PC-3 (cell line): ENCODE data around the gene AGBL1. TPM values are rescaled to one million over a fixed set of nuclear protein-coding genes. Genes with fewer than 3 reads are reported as not detected.

Experiments
- ATAC-seq: fragments of 200-7000 bp; cut with Tn5 transposase; 2 replicates; pipeline ENCODE4 v1.9.1; 2020; ENCODE audit warnings: mild to moderate bottlenecking, moderate library complexity
- Bru-seq: library from RNA; stranded (reverse); fragments of 400-500 nt; gene quantifications from one replicate; lab custom pipeline; 2021; lab: Mats Ljungman, UMichigan
- BruChase-seq, 2 experiments: library from RNA; stranded (reverse); fragments of 400-500 nt; gene quantifications; one replicate each; lab custom pipeline; 2021; lab: Mats Ljungman, UMichigan
- BruUV-seq: library from RNA; stranded (reverse); fragments of 400-500 nt; replicated peaks from 2 replicates; lab custom pipeline; 2021; lab: Mats Ljungman, UMichigan
- CTCF ChIA-PET: fragments of 300-600 bp; sonication (Branson Sonifier 250); formaldehyde crosslinking; loops from one replicate; lab custom pipeline; 2022; ENCODE audit warnings: antibody characterized with exemption; lab: Charles Lee
- POLR2A ChIA-PET: fragments of 300-600 bp; sonication (Branson Sonifier 250); formaldehyde crosslinking; loops from one replicate; lab custom pipeline; 2022; ENCODE audit warnings: antibody characterized with exemption; ENCODE audit not compliant: unreplicated experiment; lab: Charles Lee
- DNase-seq: peaks from one replicate; pipeline ENCODE4 v3.0.0-alpha.2; 2015
- H2AFZ ChIP-seq: fragments of 300-600 bp; sonication (generic); 2 replicates; pipeline ENCODE4 v1.6.0; 2016; ENCODE audit warnings: antibody characterized with exemption, low read length
- H3F3A ChIP-seq: fragments of 300-600 bp; sonication (generic); one replicate; pipeline ENCODE4 v1.6.0; 2017; ENCODE audit warnings: antibody characterized with exemption, low read length, control low read depth, mild to moderate bottlenecking; ENCODE audit not compliant: unreplicated experiment
- H3K27ac ChIP-seq: fragments of 300-600 bp; sonication (generic); 2 replicates; pipeline ENCODE4 v1.5.1; 2016; ENCODE audit warnings: mild to moderate bottlenecking, low read length
- H3K27me3 ChIP-seq: fragments of 300-600 bp; sonication (generic); 2 replicates; pipeline ENCODE4 v1.6.1; 2016; ENCODE audit warnings: low read length, mixed read lengths
- H3K36me3 ChIP-seq: fragments of 300-600 bp; sonication (generic); 2 replicates; pipeline ENCODE4 v1.6.1; 2016; ENCODE audit warnings: low read depth, mixed run types, low read length, mixed read lengths
- H3K4me1 ChIP-seq: fragments of 300-600 bp; sonication (generic); 2 replicates; pipeline ENCODE4 v1.5.1; 2016; ENCODE audit warnings: low read length; ENCODE audit not compliant: insufficient read depth
- H3K4me2 ChIP-seq: fragments of 300-600 bp; sonication (generic); 2 replicates; pipeline ENCODE4 v1.6.0; 2016; ENCODE audit warnings: low read length
- H3K4me3 ChIP-seq: fragments of 300-600 bp; sonication (generic); 2 replicates; pipeline ENCODE4 v1.5.1; 2016; ENCODE audit warnings: mild to moderate bottlenecking, low read length, mixed read lengths
- H3K79me2 ChIP-seq: fragments of 300-600 bp; sonication (generic); 2 replicates; pipeline ENCODE4 v1.6.1; 2017; ENCODE audit warnings: low read length, mixed read lengths
- H3K9ac ChIP-seq: fragments of 300-600 bp; sonication (generic); 2 replicates; pipeline ENCODE4 v1.6.0; 2016; ENCODE audit warnings: mild to moderate bottlenecking, low read length
- H3K9me2 ChIP-seq: fragments of 300-600 bp; sonication (generic); replicated peaks from 2 replicates; pipeline ENCODE4 v1.6.1; 2016; ENCODE audit warnings: mixed run types, low read length, mixed read lengths
- H3K9me3 ChIP-seq: fragments of 300-600 bp; sonication (generic); 2 replicates; pipeline ENCODE4 v1.6.1; 2016; ENCODE audit warnings: low read length, mixed read lengths
- H4K20me1 ChIP-seq: fragments of 300-600 bp; sonication (generic); 2 replicates; pipeline ENCODE4 v1.6.1; 2016; ENCODE audit warnings: low read length, mixed read lengths
- EZH2 ChIP-seq: fragments of 300-600 bp; sonication (generic); IDR thresholded peaks from one replicate; pipeline ENCODE4 v1.6.1; 2017; ENCODE audit warnings: antibody characterized with exemption, mild to moderate bottlenecking, low read length; ENCODE audit not compliant: unreplicated experiment
- EZH2phosphoT487 ChIP-seq: fragments of 300-600 bp; sonication (generic); IDR thresholded peaks from 2 replicates; pipeline ENCODE4 v1.6.1; 2018; ENCODE audit warnings: mild to moderate bottlenecking, antibody characterized with exemption, low read length, borderline replicate concordance
- intact Hi-C: fragments of 100-400 bp; cut with micrococcal nuclease; formaldehyde crosslinking; loops from 2 replicates; pipeline ENCODE4 v1.9.0; 2023
- long read RNA-seq: library from polyadenylated mRNA; unstranded; transcript quantifications from one replicate; pipeline ENCODE4 v2.0.0, GENCODE V29; 2021; ENCODE audit not compliant: unreplicated experiment
- total RNA-seq: library from RNA; depleted of rRNA; stranded (reverse); fragments of >200 nt; gene quantifications from 2 replicates; pipeline ENCODE4 v1.2.3, GENCODE V29; 2014; rRNA removed
- TF ChIP-seq, protein P1 (sequence below): fragments of 300-600 bp; sonication (generic); conservative IDR thresholded peaks from 2 replicates; pipeline ENCODE4 v1.5.1; 2017; ENCODE audit warnings: antibody characterized with exemption, low read depth, mild to moderate bottlenecking, low read length

The AGBL1 gene
- not detected in 2 replicates for total RNA-seq
- percentile 1 among the genes with signal in this experiment for Bru-seq, nascent RNA
- BruChase-seq, experiment 1, labeled RNA remaining after a 6-hour chase = percentile 0 among the genes with signal in this experiment
- BruChase-seq, experiment 2, labeled RNA remaining after a 2-hour chase = percentile 1 among the genes with signal in this experiment
- long read RNA-seq = 0 reads

DNA sequence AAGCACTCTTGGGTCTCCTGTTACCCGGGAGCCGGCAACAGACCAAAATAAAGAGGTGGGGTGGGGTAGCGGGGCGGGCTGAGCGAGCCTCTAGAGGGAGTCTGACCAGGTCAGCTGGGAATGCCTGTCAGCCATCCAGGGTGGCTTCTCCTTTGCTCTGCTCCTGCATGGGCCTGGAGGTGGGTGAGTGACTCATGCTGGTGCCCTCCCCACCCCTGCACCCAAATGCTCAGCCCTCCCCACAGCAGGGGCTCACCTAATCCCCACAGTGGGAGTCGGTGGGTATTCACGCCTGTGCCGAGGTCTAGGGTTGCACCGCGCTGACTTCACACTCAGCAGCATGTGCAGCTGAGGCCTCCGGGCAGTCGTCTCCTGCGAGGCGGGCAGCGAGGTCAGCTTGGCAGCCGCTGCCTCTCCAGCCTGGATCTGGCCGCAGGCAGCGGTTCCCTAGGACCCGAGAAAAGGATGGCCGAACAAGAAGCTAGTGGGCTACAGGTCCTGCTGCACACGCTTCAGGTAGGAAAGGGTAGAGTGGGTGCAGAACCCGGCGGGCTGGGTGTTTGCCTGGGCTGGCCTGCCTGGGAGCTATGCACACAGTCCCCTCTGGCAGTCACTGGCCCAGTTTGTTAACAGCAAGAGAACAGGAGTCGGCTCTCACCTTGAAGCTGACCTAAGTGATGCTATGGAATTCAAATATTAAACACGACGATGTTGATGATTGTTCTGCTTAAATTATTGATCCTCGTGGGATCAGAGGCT, at the start of gene AGBL1:
Gene AGBL1, plus strand, starts transcription at position 364 of the 759 bp plus-strand sequence.
- Histone ChIP-seq H3K27me3 (peaks cover 37% of the 10 kb centered on the region; the same call in 1 of the 2 replicates), H3K9me2 (no peaks in the 10 kb centered on the region), H3K4me3 (no peak within 1 kb of the TSS), H3F3A (no peaks in the 10 kb centered on the region), H3K9ac (no peak within 1 kb of the TSS), H3K4me1 (no peaks in the 10 kb centered on the region), H3K36me3 (no peaks in the 10 kb centered on the region), H3K9me3 (no peaks in the 10 kb centered on the region), H4K20me1 (no peaks in the 10 kb centered on the region), H3K79me2 (no peaks in the 10 kb centered on the region), H2AFZ (no peak within 1 kb of the TSS), H3K4me2 (no peak within 1 kb of the TSS), H3K27ac (no peak within 1 kb of the TSS)
- ATAC-seq = no peak
- no peak for DNase-seq
- POLR2A ChIA-PET = no interaction called here
- TF ChIP-seq EZH2 = no peak
- no peak for TF ChIP-seq EZH2phosphoT487
- TF ChIP-seq, protein P1, sequence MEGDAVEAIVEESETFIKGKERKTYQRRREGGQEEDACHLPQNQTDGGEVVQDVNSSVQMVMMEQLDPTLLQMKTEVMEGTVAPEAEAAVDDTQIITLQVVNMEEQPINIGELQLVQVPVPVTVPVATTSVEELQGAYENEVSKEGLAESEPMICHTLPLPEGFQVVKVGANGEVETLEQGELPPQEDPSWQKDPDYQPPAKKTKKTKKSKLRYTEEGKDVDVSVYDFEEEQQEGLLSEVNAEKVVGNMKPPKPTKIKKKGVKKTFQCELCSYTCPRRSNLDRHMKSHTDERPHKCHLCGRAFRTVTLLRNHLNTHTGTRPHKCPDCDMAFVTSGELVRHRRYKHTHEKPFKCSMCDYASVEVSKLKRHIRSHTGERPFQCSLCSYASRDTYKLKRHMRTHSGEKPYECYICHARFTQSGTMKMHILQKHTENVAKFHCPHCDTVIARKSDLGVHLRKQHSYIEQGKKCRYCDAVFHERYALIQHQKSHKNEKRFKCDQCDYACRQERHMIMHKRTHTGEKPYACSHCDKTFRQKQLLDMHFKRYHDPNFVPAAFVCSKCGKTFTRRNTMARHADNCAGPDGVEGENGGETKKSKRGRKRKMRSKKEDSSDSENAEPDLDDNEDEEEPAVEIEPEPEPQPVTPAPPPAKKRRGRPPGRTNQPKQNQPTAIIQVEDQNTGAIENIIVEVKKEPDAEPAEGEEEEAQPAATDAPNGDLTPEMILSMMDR = no peak
- intact Hi-C loops = no loop called here
- CTCF ChIA-PET = no interaction called here
- no TSS peak for BruUV-seq

GRCh38 chr15:86034904-86035303, 44.8 kb upstream of the AGBL1 start:
- POLR2A ChIA-PET = no interaction called here
- Histone ChIP-seq H3K27me3 (no peaks in the 10 kb centered on the region; the same call in 1 of the 2 replicates), H3K36me3 (no peaks in the 10 kb centered on the region), H2AFZ (no peak overlapping the region), H3K4me1 (no peaks in the 10 kb centered on the region), H3F3A (no peaks in the 10 kb centered on the region), H3K9me2 (no peaks in the 10 kb centered on the region), H3K9me3 (no peaks in the 10 kb centered on the region), H3K27ac (no peak overlapping the region), H4K20me1 (no peaks in the 10 kb centered on the region), H3K79me2 (no peaks in the 10 kb centered on the region), H3K4me2 (no peak overlapping the region), H3K4me3 (no peak overlapping the region), H3K9ac (no peak overlapping the region)
- intact Hi-C loops = no loop called here
- ATAC-seq (no peak), DNase-seq (no peak)
- BruUV-seq = no TSS peak
- TF ChIP-seq, protein P1 = no peak
- TF ChIP-seq EZH2phosphoT487 (no peak), EZH2 (no peak)
- CTCF ChIA-PET = no interaction called here

GRCh38 chr15:86036243-86036642, 43.4 kb upstream of the AGBL1 start:
- no peak overlapping the region for H2AFZ ChIP-seq
- H3K27ac ChIP-seq = no peak overlapping the region
- H3K36me3 ChIP-seq = no peaks in the 10 kb centered on the region
- ATAC-seq (no peak), DNase-seq (no peak)
- H3K4me2 ChIP-seq = no peak overlapping the region
- H3K9ac ChIP-seq = no peak overlapping the region
- TF ChIP-seq, protein P1 = no peak
- no peak for TF ChIP-seq EZH2phosphoT487
- no peaks in the 10 kb centered on the region for H3K79me2 ChIP-seq
- no peaks in the 10 kb centered on the region for H3K4me1 ChIP-seq
- ChIA-PET POLR2A (no interaction called here), CTCF (no interaction called here)
- intact Hi-C loops = no loop called here
- H4K20me1 ChIP-seq = no peaks in the 10 kb centered on the region
- no peak overlapping the region for H3K4me3 ChIP-seq
- no TSS peak for BruUV-seq
- no peaks in the 10 kb centered on the region; the same call in 1 of the 2 replicates for H3K27me3 ChIP-seq
- no peaks in the 10 kb centered on the region for H3K9me2 ChIP-seq
- H3F3A ChIP-seq = no peaks in the 10 kb centered on the region
- H3K9me3 ChIP-seq = no peaks in the 10 kb centered on the region
